H1 (cell line): ENCODE data around the gene PHYHD1. TPM values are rescaled to one million over a fixed set of nuclear protein-coding genes. Genes with fewer than 3 reads are reported as not detected.

Experiments used
- CTCF ChIA-PET: fragments of 300-600 bp; sonication (Branson Sonifier 250); formaldehyde crosslinking; loops from one replicate; lab custom pipeline; 2021; ENCODE audit not compliant: partially characterized antibody; lab: Charles Lee
- POLR2A ChIA-PET: fragments of 300-600 bp; sonication (Branson Sonifier 250); formaldehyde crosslinking; loops from one replicate; lab custom pipeline; 2021; ENCODE audit warnings: inconsistent platforms; ENCODE audit not compliant: partially characterized antibody; lab: Charles Lee
- DNase-seq, 2 experiments: peaks; one replicate each; pipeline versions ENCODE4 v3.0.0 to v3.0.0-alpha.2; 2010 to 2022; ENCODE audit warnings: low spot score in 2 of 2, low read depth in 1 of 2, mixed read lengths in 1 of 2
- FAIRE-seq: peaks from 2 replicates; lab custom pipeline; 2011; peaks lifted over from hg19 to GRCh38; lab: Jason Lieb, UNC
- H2AFZ ChIP-seq: 2 replicates; pipeline ENCODE4 v1.8.1; 2012; ENCODE audit warnings: low read length, inconsistent platforms
- H2AK5ac ChIP-seq: 2 replicates; pipeline ENCODE4 v1.6.1; 2013; ENCODE audit warnings: low read depth, low read length
- H2BK120ac ChIP-seq: replicated peaks from 2 replicates; pipeline ENCODE3; 2013; ENCODE audit warnings: low read depth, low read length, inconsistent platforms
- H2BK12ac ChIP-seq: 2 replicates; pipeline ENCODE4 v1.6.1; 2013; ENCODE audit warnings: low read depth, low read length
- H2BK15ac ChIP-seq: 2 replicates; pipeline ENCODE4 v1.6.1; 2013; ENCODE audit warnings: low read length
- H2BK20ac ChIP-seq: 2 replicates; pipeline ENCODE4 v1.6.1; 2013; ENCODE audit warnings: low read length
- H2BK5ac ChIP-seq: 2 replicates; pipeline ENCODE4 v1.6.1; 2013; ENCODE audit warnings: low read depth, low read length
- H3K14ac ChIP-seq: 2 replicates; pipeline ENCODE4 v1.6.1; 2013; ENCODE audit warnings: inconsistent platforms; ENCODE audit not compliant: insufficient read length
- H3K18ac ChIP-seq: 2 replicates; pipeline ENCODE4 v1.6.1; 2013; ENCODE audit warnings: low read length; ENCODE audit errors: extremely low read depth
- H3K23ac ChIP-seq: 2 replicates; pipeline ENCODE4 v1.6.1; 2013; ENCODE audit warnings: inconsistent platforms; ENCODE audit not compliant: insufficient read length
- H3K23me2 ChIP-seq: 2 replicates; pipeline ENCODE4 v1.6.1; 2013; ENCODE audit warnings: low read depth, low read length
- H3K27ac ChIP-seq: 2 replicates; pipeline ENCODE4 v1.6.1; 2011; ENCODE audit warnings: low read depth, low read length, inconsistent platforms
- H3K27me3 ChIP-seq, 4 experiments: replicated peaks in 1 of 4; 1 replicate in 1 of 4; 2 replicates in 3 of 4; pipeline versions ENCODE4 v1.6.1 to v1.8.1; 2011 to 2013; ENCODE audit warnings: low read length in 3 of 4, mild to moderate bottlenecking in 3 of 4, inconsistent platforms in 2 of 4, mixed read lengths in 2 of 4, moderate library complexity in 1 of 4; ENCODE audit not compliant: control insufficient read depth in 3 of 4, insufficient read depth in 3 of 4; ENCODE audit errors: extremely low read depth in 1 of 4
- H3K36me3 ChIP-seq, 4 experiments: 2 replicates each; pipeline versions ENCODE4 v1.6.1 to v1.8.1; 2011 to 2013; ENCODE audit warnings: mild to moderate bottlenecking in 4 of 4, low read length in 3 of 4, moderate library complexity in 2 of 4, control low read depth in 1 of 4, inconsistent platforms in 1 of 4; ENCODE audit not compliant: insufficient read depth in 4 of 4, control insufficient read depth in 2 of 4
- H3K4ac ChIP-seq: replicated peaks from 2 replicates; pipeline ENCODE3; 2013; ENCODE audit warnings: low read length, low read depth, mixed read lengths, inconsistent platforms; ENCODE audit not compliant: insufficient read length
- H3K4me1 ChIP-seq, 4 experiments: replicated peaks in 1 of 4; 1 replicate in 1 of 4; 2 replicates in 3 of 4; pipeline versions ENCODE4 v1.6.1 to v1.8.1; 2011 to 2013; ENCODE audit warnings: low read length in 3 of 4, inconsistent platforms in 2 of 4, mixed read lengths in 1 of 4; ENCODE audit not compliant: insufficient read depth in 4 of 4, control insufficient read depth in 3 of 4
- H3K4me2 ChIP-seq, 2 experiments: 2 replicates each; pipeline versions ENCODE4 v1.6.1 to v1.8.1; 2011 to 2013; ENCODE audit warnings: low read depth in 2 of 2, low read length in 2 of 2, control low read depth in 1 of 2, inconsistent platforms in 1 of 2, mild to moderate bottlenecking in 1 of 2; ENCODE audit not compliant: insufficient read depth in 1 of 2
- H3K4me3 ChIP-seq, 4 experiments: fragments of 200-600, 300-600 bp in 1 of 4; sonication (generic), shearing (Covaris generic), sonication (Bioruptor Twin) in 1 of 4; 2 replicates each; pipeline versions ENCODE4 v1.5.1 to v1.8.1; 2011 to 2016; ENCODE audit warnings: low read length in 4 of 4, low read depth in 3 of 4, control low read depth in 2 of 4, inconsistent platforms in 2 of 4, mild to moderate bottlenecking in 2 of 4, mixed read lengths in 1 of 4, moderate library complexity in 1 of 4; ENCODE audit not compliant: insufficient read depth in 2 of 4; ENCODE audit errors: extremely low read depth in 1 of 4
- H3K56ac ChIP-seq: replicated peaks from 2 replicates; pipeline ENCODE3; 2013; ENCODE audit warnings: low read depth, mild to moderate bottlenecking, mixed read lengths, low read length, inconsistent platforms; ENCODE audit not compliant: insufficient read length
- H3K79me1 ChIP-seq: 2 replicates; pipeline ENCODE4 v1.6.1; 2013; ENCODE audit warnings: low read depth, low read length, control low read depth
- H3K79me2 ChIP-seq, 2 experiments: 2 replicates each; pipeline versions ENCODE4 v1.6.1 to v1.8.1; 2012 to 2013; ENCODE audit warnings: low read length in 2 of 2, mild to moderate bottlenecking in 2 of 2, inconsistent platforms in 1 of 2; ENCODE audit not compliant: insufficient read depth in 2 of 2, control insufficient read depth in 1 of 2
- H3K9ac ChIP-seq, 4 experiments: replicated peaks in 1 of 4; 1 replicate in 1 of 4; 2 replicates in 3 of 4; pipeline versions ENCODE4 v1.6.1 to v1.8.1; 2011 to 2013; ENCODE audit warnings: low read depth in 3 of 4, low read length in 3 of 4, control low read depth in 2 of 4, mild to moderate bottlenecking in 2 of 4, moderate library complexity in 2 of 4, inconsistent platforms in 1 of 4; ENCODE audit errors: extremely low read depth in 1 of 4
- H3K9me3 ChIP-seq, 2 experiments: 2 replicates each; pipeline versions ENCODE4 v1.6.1 to v1.8.1; 2012 to 2013; ENCODE audit warnings: mild to moderate bottlenecking in 2 of 2, moderate library complexity in 2 of 2, control low read depth in 1 of 2, inconsistent platforms in 1 of 2, low read depth in 1 of 2, low read length in 1 of 2, mixed read lengths in 1 of 2; ENCODE audit not compliant: insufficient read depth in 2 of 2
- H4K20me1 ChIP-seq, 2 experiments: replicated peaks in 1 of 2; 2 replicates each; pipeline versions ENCODE3 to v1.8.1; 2011 to 2013; ENCODE audit warnings: inconsistent platforms in 2 of 2, low read length in 2 of 2, mild to moderate bottlenecking in 1 of 2; ENCODE audit not compliant: insufficient read depth in 2 of 2, control insufficient read depth in 1 of 2
- H4K5ac ChIP-seq: 2 replicates; pipeline ENCODE4 v1.6.1; 2013; ENCODE audit warnings: low read length, low read depth, mixed read lengths, inconsistent platforms; ENCODE audit not compliant: insufficient read length
- H4K8ac ChIP-seq: 2 replicates; pipeline ENCODE4 v1.8.0; 2013; ENCODE audit warnings: mild to moderate bottlenecking, moderate library complexity, low read length, inconsistent platforms; ENCODE audit not compliant: insufficient read depth; ENCODE audit errors: extremely low read depth
- H4K91ac ChIP-seq: replicated peaks from 2 replicates; pipeline ENCODE3; 2013; ENCODE audit warnings: low read length, mixed read lengths, inconsistent platforms; ENCODE audit not compliant: insufficient read length
- CHD1 ChIP-seq: IDR thresholded peaks from 2 replicates; pipeline ENCODE4 v1.6.1; 2012; ENCODE audit warnings: low read depth, low read length, improper control_type of control experiment
- EZH2 ChIP-seq: fragments of 200-600 bp; sonication (generic); IDR thresholded peaks from 2 replicates; pipeline ENCODE4 v1.7.1; 2012; ENCODE audit warnings: low read depth, mild to moderate bottlenecking, moderate library complexity, low read length, inconsistent platforms; ENCODE audit not compliant: severe bottlenecking
- GABPA ChIP-seq: IDR thresholded peaks from 2 replicates; pipeline ENCODE4 v1.6.1; 2011; ENCODE audit warnings: mild to moderate bottlenecking, low read length, moderate library complexity, borderline replicate concordance; ENCODE audit not compliant: insufficient read depth
- MAFK ChIP-seq: IDR thresholded peaks from 2 replicates; pipeline ENCODE4 v1.6.1; 2012; ENCODE audit warnings: low read depth, mild to moderate bottlenecking, improper control_type of control experiment, low read length
- SIX5 ChIP-seq: IDR thresholded peaks from 2 replicates; pipeline ENCODE4 v1.6.1; 2011; ENCODE audit warnings: mild to moderate bottlenecking, low read depth, low read length
- SP4 ChIP-seq: IDR thresholded peaks from 2 replicates; pipeline ENCODE4 v1.6.1; 2012; ENCODE audit warnings: low read length, inconsistent platforms
- SRF ChIP-seq: IDR thresholded peaks from 2 replicates; pipeline ENCODE4 v1.6.1; 2011; ENCODE audit warnings: mild to moderate bottlenecking, low read depth, low read length, moderate library complexity
- TBP ChIP-seq: IDR thresholded peaks from 2 replicates; pipeline ENCODE4 v1.6.1; 2011; ENCODE audit warnings: low read depth, low read length, improper control_type of control experiment
- WGBS, 2 experiments: shearing (Covaris generic) in 1 of 2; methylation state at CpG; one replicate each; pipeline versions ENCODE4 v1.1.6 to v1.1.7; 2013 to 2015; ENCODE audit warnings: low lambda C conversion rate in 2 of 2, mixed read lengths in 2 of 2, inconsistent platforms in 1 of 2, low coverage in 1 of 2, missing lambda C conversion rate in 1 of 2; ENCODE audit not compliant: insufficient replicate concordance in 2 of 2, insufficient coverage in 1 of 2, insufficient read length in 1 of 2; ENCODE audit errors: extremely low coverage in 1 of 2, missing lambda C conversion rate in 1 of 2; 5-methylcytosine and 5-hydroxymethylcytosine counted together
- polyA plus RNA-seq, 7 experiments: library from polyadenylated mRNA; depleted of rRNA in 3 of 7; stranded (reverse) in 5 of 7; unstranded in 2 of 7; fragments of >200 nt in 5 of 7; fragments of 200-250 nt in 2 of 7; gene quantifications; 1 replicate in 5 of 7; 2 replicates in 1 of 7; 4 replicates in 1 of 7; pipeline versions ENCODE4 v1.2.1 to v1.2.3, GENCODE V29; 2011 to 2013; ENCODE audit warnings: missing spikeins in 2 of 7, mixed read lengths in 2 of 7
- total RNA-seq: library from RNA; stranded (reverse); fragmentation: NEBNext Ultra II Directional; extraction: Animal tissue kit (Norgen Biotek cat#: 25700); gene quantifications from 2 replicates; pipeline ENCODE4 v1.2.1, GENCODE V29; 2021
- TF ChIP-seq, protein P1 (sequence below): IDR thresholded peaks from 2 replicates; pipeline ENCODE4 v1.6.1; 2011; ENCODE audit warnings: low read depth, mild to moderate bottlenecking, low read length; ENCODE audit not compliant: insufficient read depth
- TF ChIP-seq, protein P2 (sequence below), 3 experiments: IDR thresholded peaks; 1 replicate in 2 of 3; 2 replicates in 1 of 3; pipeline versions ENCODE4 v1.5.1 to v1.6.1; 2011; ENCODE audit warnings: low read length in 3 of 3, mild to moderate bottlenecking in 3 of 3, inconsistent platforms in 2 of 3, low read depth in 1 of 3, moderate library complexity in 1 of 3; ENCODE audit not compliant: insufficient read depth in 1 of 3; ENCODE audit errors: control extremely low read depth in 1 of 3

PHYHD1 gene
- total and polyA plus RNA-seq, 2 of the 8 experiments (the other 6 are each of a cell fraction or from before 2014, with no cell fraction given) = 14.1 to 25.6 TPM

DNA sequence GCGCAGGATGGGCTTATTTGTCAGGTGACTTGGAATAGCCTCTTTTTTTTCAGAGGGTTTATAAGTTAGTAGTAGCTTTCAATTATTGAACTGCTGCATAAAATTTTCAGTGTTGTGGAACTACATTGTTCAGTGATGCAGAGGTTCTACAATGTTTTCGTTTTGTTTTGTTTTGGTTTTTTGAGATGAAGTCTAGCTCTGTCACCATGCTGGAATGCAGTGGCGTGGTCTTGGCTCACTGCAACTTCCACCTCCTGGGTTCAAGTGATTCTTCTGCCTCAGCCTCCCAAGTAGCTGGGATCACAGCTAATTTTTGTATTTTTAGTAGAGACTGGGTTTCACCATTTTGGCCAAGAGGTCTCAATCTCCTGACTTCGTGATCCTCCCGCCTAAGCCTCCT lies 48.7 kb downstream of the PHYHD1 start:
- H3K27me3 ChIP-seq = no peaks in the 10 kb centered on the region
- H3K18ac ChIP-seq = no peak overlapping the region
- DNase-seq (no peak), FAIRE-seq (no peak)
- no peaks in the 10 kb centered on the region; the same call in 1 of the 2 replicates for H3K23me2 ChIP-seq
- H3K79me2 ChIP-seq = no peaks in the 10 kb centered on the region
- H3K56ac ChIP-seq = no peak overlapping the region
- 95% methylated on average over 5 of the region's 5 CpGs; no CpG with 5 or more reads in 1 of the 2 experiments for WGBS, 2 experiments
- no peak overlapping the region for H2BK15ac ChIP-seq
- no peak overlapping the region for H3K4me2 ChIP-seq
- no peaks in the 10 kb centered on the region for H4K20me1 ChIP-seq
- no peak overlapping the region for H2AK5ac ChIP-seq
- H2BK120ac ChIP-seq = no peak overlapping the region
- no peak overlapping the region for H2BK20ac ChIP-seq
- H3K14ac ChIP-seq = no peak overlapping the region
- H3K4me3 ChIP-seq = no peak overlapping the region
- H4K5ac ChIP-seq = no peak overlapping the region
- H2AFZ ChIP-seq = no peak overlapping the region
- no peak overlapping the region for H2BK5ac ChIP-seq
- H3K36me3 ChIP-seq = peaks cover 8 to 56% (median 40%) of the 10 kb centered on the region in 4 experiments
- no peaks in the 10 kb centered on the region for H3K79me1 ChIP-seq
- no peak overlapping the region for H2BK12ac ChIP-seq
- H4K8ac ChIP-seq = no peak overlapping the region
- no peaks in the 10 kb centered on the region for H3K4me1 ChIP-seq
- H3K27ac ChIP-seq = no peak overlapping the region
- H3K9ac ChIP-seq = no peak overlapping the region
- H3K4ac ChIP-seq = no peak overlapping the region
- no peaks in the 10 kb centered on the region for H3K9me3 ChIP-seq
- ChIA-PET POLR2A (interaction anchor here (0.7 kb wide), 1 partner anchor 8 kb away, joined by 6 read pairs; no protein-coding TSS in a partner anchor), CTCF (interaction anchor here (0.9 to 1.2 kb wide), 2 partner anchors 27 to 59 kb away, joined by 3 to 4 read pairs; partner anchors contain the start of gene SH3GLB2)
- no peak overlapping the region for H3K23ac ChIP-seq
- no peak overlapping the region for H4K91ac ChIP-seq
- TF ChIP-seq EZH2 (no peak), GABPA (no peak), SP4 (no peak), MAFK (no peak), TBP (no peak), SIX5 (no peak), SRF (no peak), CHD1 (no peak)
- TF ChIP-seq, protein P1, sequence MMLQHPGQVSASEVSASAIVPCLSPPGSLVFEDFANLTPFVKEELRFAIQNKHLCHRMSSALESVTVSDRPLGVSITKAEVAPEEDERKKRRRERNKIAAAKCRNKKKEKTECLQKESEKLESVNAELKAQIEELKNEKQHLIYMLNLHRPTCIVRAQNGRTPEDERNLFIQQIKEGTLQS = no peak
- TF ChIP-seq, protein P2, sequence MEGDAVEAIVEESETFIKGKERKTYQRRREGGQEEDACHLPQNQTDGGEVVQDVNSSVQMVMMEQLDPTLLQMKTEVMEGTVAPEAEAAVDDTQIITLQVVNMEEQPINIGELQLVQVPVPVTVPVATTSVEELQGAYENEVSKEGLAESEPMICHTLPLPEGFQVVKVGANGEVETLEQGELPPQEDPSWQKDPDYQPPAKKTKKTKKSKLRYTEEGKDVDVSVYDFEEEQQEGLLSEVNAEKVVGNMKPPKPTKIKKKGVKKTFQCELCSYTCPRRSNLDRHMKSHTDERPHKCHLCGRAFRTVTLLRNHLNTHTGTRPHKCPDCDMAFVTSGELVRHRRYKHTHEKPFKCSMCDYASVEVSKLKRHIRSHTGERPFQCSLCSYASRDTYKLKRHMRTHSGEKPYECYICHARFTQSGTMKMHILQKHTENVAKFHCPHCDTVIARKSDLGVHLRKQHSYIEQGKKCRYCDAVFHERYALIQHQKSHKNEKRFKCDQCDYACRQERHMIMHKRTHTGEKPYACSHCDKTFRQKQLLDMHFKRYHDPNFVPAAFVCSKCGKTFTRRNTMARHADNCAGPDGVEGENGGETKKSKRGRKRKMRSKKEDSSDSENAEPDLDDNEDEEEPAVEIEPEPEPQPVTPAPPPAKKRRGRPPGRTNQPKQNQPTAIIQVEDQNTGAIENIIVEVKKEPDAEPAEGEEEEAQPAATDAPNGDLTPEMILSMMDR (IDR thresholded peaks at IDR 0.05; ENCODE audit: control extremely low read depth in 1 of 3, insufficient read depth in 1 of 3, low read depth in 1 of 3, low read length in 3 of 3) = no peak
